NCI-H1048 (cell line): ENCODE results near the gene FGFRL1.

Experiments used
- DNase-seq: peaks from one replicate; lab custom pipeline; 2025; lab: John Stamatoyannopoulos, UW

The FGFRL1 gene

GRCh38 chr4:1075809-1076699 is 64.6 kb downstream of the FGFRL1 start:
- no peak for DNase-seq
